ENCODE data around the gene PTPRN2.

The PTPRN2 gene

DNA sequence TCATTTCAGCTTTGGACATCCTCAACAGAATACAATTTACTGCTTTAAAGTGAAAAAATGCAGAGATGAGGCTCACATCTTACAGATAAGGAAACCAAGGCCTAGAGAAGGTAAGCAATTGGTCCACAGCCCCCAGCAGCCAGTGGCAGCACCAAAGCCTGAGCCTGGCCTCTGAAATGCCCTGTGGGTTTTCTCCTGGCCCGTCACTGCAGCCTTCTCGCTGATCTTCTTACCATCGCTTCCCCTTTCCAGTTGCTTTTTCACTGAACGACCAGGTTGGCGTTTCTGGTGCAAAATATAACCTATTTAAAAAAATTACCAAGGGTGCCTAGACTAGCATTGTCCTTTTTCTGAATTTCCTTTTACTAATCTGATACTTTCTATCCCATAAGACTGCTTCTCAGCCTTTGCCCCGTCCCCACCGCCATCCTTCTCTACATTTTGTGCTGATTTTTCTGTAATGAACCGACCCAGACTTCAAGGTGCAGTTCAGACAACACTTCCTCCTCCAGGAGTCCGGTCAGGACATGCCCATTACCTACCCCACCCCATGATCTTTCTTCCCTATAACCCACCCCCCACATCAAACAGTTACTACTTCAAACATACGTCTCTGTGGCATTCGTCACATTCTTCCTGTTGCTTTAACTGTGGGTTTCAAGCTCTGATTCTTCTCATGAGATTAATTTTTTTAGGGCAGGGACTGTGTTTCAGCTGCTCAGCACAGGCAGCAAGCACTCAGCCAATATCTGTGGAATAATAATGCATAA is 961.5 kb downstream of the PTPRN2 start:
- Histone ChIP-seq H3K4me1 (no peaks in the 10 kb centered on the region), H3K27me3 (ENCODE audit: control insufficient read depth, insufficient read depth, low read length) (no peaks in the 10 kb centered on the region), H3K9me3 (ENCODE audit: control insufficient read depth, low read length) (no peaks in the 10 kb centered on the region), H3K9ac (no peak overlapping the region), H3K4me3 (ENCODE audit: low read depth, low read length) (no peak overlapping the region), H3K79me2 (no peaks in the 10 kb centered on the region), H3K36me3 (ENCODE audit: control insufficient read depth, insufficient read depth, low read length) (no peaks in the 10 kb centered on the region), H3K27ac (no peak overlapping the region), H2AFZ (no peak overlapping the region), H3K4me2 (ENCODE audit: low read length) (no peak overlapping the region)
- TF ChIP-seq, protein P1, sequence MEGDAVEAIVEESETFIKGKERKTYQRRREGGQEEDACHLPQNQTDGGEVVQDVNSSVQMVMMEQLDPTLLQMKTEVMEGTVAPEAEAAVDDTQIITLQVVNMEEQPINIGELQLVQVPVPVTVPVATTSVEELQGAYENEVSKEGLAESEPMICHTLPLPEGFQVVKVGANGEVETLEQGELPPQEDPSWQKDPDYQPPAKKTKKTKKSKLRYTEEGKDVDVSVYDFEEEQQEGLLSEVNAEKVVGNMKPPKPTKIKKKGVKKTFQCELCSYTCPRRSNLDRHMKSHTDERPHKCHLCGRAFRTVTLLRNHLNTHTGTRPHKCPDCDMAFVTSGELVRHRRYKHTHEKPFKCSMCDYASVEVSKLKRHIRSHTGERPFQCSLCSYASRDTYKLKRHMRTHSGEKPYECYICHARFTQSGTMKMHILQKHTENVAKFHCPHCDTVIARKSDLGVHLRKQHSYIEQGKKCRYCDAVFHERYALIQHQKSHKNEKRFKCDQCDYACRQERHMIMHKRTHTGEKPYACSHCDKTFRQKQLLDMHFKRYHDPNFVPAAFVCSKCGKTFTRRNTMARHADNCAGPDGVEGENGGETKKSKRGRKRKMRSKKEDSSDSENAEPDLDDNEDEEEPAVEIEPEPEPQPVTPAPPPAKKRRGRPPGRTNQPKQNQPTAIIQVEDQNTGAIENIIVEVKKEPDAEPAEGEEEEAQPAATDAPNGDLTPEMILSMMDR (IDR thresholded peaks at IDR 0.05) = no peak

DNA sequence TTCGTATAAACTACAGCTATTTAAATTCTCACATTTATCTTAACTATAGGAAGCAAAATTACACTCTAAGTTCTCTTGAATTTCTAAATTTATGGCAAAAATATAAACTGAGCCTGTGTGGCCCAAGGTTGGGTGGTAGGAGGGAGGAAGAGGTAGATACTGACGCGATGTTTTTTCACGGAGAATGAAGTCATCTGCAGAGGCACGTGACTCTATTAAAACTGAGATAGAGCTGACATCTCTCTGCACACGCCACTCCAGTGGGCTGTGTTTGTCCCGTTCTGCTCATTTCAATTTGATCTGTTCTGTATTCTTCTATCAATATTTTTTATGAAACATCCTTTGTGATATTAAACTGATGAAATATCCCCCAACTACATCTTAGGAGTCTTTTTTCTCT is 964.1 kb downstream of the PTPRN2 start:
- H3K27me3 ChIP-seq (ENCODE audit: control insufficient read depth, insufficient read depth, low read length) = no peaks in the 10 kb centered on the region
- TF ChIP-seq, protein P1 (IDR thresholded peaks at IDR 0.05) = no peak
- H3K4me2 ChIP-seq (ENCODE audit: low read length) = no peak overlapping the region
- no peak overlapping the region for H2AFZ ChIP-seq
- H3K36me3 ChIP-seq (ENCODE audit: control insufficient read depth, insufficient read depth, low read length) = no peaks in the 10 kb centered on the region
- H3K9me3 ChIP-seq (ENCODE audit: control insufficient read depth, low read length) = no peaks in the 10 kb centered on the region
- no peak overlapping the region for H3K27ac ChIP-seq
- no peak overlapping the region for H3K9ac ChIP-seq
- H3K4me1 ChIP-seq = no peaks in the 10 kb centered on the region
- H3K79me2 ChIP-seq = no peaks in the 10 kb centered on the region
- no peak overlapping the region for H3K4me3 ChIP-seq (ENCODE audit: low read depth, low read length)

GRCh38 chr7:157622408-157623205 is 965.0 kb downstream of the PTPRN2 start:
- Histone ChIP-seq H3K27me3 (ENCODE audit: control insufficient read depth, insufficient read depth, low read length) (no peaks in the 10 kb centered on the region), H3K9ac (no peak overlapping the region), H3K4me3 (ENCODE audit: low read depth, low read length) (no peak overlapping the region), H3K4me2 (ENCODE audit: low read length) (no peak overlapping the region), H2AFZ (no peak overlapping the region), H3K36me3 (ENCODE audit: control insufficient read depth, insufficient read depth, low read length) (no peaks in the 10 kb centered on the region), H3K27ac (no peak overlapping the region), H3K79me2 (no peaks in the 10 kb centered on the region), H3K9me3 (ENCODE audit: control insufficient read depth, low read length) (no peaks in the 10 kb centered on the region), H3K4me1 (no peaks in the 10 kb centered on the region)
- TF ChIP-seq, protein P1 (IDR thresholded peaks at IDR 0.05) = no peak

DNA sequence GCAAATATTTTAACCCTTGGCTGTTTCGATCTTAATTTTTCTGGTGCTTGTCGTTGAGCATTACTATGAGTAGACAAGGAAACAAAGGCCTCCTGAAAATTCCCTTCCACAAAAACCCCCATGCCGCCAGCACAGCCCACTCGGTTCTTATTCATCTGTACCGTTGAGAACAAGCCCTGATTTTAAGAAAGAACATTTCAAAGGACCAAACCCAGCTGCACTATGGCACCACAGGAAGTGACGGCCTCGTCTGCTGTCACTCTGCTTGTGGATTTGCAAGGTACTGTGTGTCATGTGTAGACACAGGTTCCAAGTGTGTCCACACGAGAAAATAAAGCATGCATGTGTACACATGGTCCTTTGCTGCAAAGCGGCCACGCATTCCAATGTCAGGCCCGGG is 965.6 kb downstream of the PTPRN2 start:
- no peak overlapping the region for H2AFZ ChIP-seq
- no peaks in the 10 kb centered on the region for H3K4me1 ChIP-seq
- no peaks in the 10 kb centered on the region for H3K27me3 ChIP-seq (ENCODE audit: control insufficient read depth, insufficient read depth, low read length)
- H3K9ac ChIP-seq = no peak overlapping the region
- H3K27ac ChIP-seq = no peak overlapping the region
- no peaks in the 10 kb centered on the region for H3K9me3 ChIP-seq (ENCODE audit: control insufficient read depth, low read length)
- no peaks in the 10 kb centered on the region for H3K36me3 ChIP-seq (ENCODE audit: control insufficient read depth, insufficient read depth, low read length)
- H3K79me2 ChIP-seq = no peaks in the 10 kb centered on the region
- no peak overlapping the region for H3K4me3 ChIP-seq (ENCODE audit: low read depth, low read length)
- TF ChIP-seq, protein P1 (IDR thresholded peaks at IDR 0.05) = no peak
- no peak overlapping the region for H3K4me2 ChIP-seq (ENCODE audit: low read length)

All from parathyroid adenoma (tissue), 2 donors.